HG03565 (cell line): ENCODE measurements around the gene WIPF2.

Source experiments
- ATAC-seq: cut with Tn5 transposase; IDR thresholded peaks from one replicate; pipeline ENCODE4 v1.9.1; 2021; ENCODE audit warnings: mild to moderate bottlenecking, moderate library complexity; ENCODE audit not compliant: unreplicated experiment

Gene WIPF2

GRCh38 chr17:40218740-40219593 lies at the start of gene WIPF2:
TSS of gene WIPF2 (plus strand) at chr17:40219304. CDS start at chr17:40256460, 37,156 bp downstream.
- peak; percentile 77 for ATAC-seq

GRCh38 chr17:40170325-40170724 lies 48.8 kb upstream of the WIPF2 start:
- no peak for ATAC-seq

GRCh38 chr17:40171750-40172149 lies 47.4 kb upstream of the WIPF2 start:
- no peak for ATAC-seq

- no peak for ATAC-seq
Measured at GRCh38 chr17:40173091-40173777, 45.9 kb upstream of the WIPF2 start.

DNA sequence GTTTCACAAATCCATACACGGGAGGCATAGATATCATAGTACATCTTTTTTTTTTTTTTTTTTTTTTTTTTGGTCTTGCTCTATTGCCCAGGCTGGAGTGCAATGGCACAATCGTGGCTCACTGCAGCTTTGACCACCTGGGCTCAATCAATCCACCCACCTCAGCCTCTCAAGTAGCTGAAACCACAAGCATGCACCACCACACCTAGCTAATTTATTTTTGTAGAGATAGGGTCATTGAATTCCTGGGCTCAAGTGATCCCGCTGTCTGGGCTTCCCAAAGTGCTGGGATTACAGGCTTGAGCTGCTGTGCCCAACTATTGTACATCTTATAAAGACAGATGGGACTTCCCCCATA lies 45.3 kb upstream of the WIPF2 start:
- no peak for ATAC-seq

DNA sequence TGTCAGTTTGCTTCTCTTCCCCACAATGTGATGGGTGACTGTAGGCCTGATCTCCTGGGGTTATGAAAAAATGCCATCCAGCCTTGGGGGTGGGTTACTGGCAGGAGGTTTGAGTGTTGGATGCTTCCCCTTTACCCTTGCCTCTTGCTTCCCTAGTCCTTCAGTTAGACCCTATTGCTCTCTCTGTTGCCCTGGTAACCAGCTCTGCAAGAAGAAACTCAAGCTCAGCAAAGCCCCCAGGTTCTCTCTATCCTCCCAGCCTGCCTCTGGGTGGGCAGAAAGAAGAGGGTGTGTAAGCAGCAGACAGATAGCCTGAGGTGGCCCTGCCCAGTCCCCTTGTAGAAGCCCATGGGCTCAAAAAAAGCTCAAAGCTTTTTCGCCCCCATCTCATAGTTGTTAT lies 44.6 kb upstream of the WIPF2 start:
- no peak for ATAC-seq

DNA sequence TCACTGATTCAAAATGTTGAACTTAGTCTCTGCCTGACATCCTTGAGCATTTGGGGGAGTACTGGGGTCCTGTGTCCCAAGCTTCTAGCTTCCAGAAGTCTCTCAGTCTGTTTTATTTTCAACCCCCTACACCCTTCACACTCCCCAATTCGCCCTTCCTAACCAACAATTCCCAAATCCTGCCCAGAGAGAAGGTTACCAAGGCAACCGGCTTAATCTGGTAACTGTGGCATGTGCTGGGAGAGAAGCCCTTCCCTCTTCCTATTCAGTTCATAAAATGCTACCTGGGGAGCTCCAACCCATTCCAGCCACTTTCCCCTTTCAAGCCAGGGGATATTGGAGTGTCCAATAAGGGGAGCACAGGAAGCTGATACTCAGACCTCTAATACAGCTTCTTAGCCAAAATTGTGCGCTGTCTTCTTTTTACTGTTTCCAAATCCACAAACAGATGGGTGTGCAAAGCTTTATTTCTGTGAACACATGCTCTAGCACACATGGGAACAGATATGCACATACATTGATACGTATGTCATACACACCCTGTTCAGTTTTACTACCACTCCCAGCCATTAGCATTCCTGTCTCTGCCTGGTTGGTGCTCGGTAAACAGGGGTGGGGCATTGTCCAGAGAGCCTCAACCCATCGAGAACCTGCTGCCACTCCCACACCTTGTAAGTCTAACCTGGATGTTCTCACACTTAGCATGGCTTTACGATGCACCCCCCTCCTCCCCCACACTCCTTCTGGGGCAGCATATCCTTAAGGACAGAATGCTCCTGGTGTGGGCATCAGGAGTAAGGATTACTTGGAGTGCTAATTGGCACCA lies 43.0 kb upstream of the WIPF2 start:
- ATAC-seq = no peak

- no peak for ATAC-seq
Measured at GRCh38 chr17:40176754-40177110, 42.4 kb upstream of the WIPF2 start.

GRCh38 chr17:40177275-40177874 lies 41.7 kb upstream of the WIPF2 start, which contains the start of gene RAPGEFL1:
TSS of gene RAPGEFL1 (plus strand) at chr17:40177470. CDS start at chr17:40177862, 392 bp downstream.
- no peak for ATAC-seq

DNA sequence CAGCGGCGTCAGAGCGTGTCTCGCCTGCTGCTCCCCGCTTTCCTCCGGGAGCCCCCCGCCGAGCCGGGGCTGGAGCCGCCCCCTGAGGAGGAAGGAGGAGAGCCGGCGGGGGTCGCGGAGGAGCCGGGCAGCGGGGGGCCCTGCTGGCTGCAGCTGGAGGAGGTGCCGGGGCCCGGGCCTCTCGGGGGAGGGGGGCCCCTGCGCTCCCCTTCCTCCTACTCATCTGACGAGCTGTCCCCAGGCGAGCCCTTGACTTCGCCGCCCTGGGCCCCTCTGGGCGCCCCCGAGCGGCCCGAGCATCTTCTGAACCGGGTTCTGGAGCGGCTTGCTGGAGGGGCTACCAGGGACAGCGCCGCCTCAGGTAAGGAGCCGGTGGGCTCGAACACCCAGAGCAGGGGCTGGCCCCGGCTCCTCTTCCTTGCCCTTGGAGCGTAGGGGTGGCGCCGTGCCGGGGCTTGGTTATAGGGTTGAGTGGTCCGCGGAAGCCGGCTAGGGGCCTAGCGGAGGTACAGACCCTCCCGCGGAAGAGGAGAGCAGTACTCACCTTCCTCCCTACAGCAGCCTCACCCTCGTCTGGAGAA lies 41.0 kb upstream of the WIPF2 start:
- no peak for ATAC-seq

DNA sequence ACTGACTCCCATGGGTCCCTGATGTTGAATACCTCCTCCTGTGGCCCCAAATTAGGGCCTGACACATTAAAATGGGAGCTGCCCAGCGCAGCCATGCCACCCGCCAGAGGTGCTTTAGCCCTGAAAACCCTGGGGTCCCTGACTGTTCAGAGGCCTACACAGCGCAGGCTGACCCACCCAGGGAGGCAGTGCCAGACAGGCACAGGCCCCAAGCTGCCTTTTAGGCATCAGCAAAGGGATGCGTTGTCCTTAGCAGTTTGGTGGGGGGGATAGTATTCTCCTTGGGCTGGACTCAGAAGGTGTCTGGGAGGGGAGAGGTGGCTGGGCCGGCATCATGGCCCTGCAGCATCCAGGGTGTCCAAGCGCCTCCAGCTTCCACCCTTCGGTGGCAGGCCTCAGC lies 40.4 kb upstream of the WIPF2 start:
- no peak for ATAC-seq

GRCh38 chr17:40179923-40180659 lies 39.0 kb upstream of the WIPF2 start:
- ATAC-seq = no peak

- no peak for ATAC-seq
Measured at GRCh38 chr17:40180694-40181093, 38.4 kb upstream of the WIPF2 start.

- ATAC-seq = no peak
Measured at GRCh38 chr17:40181205-40181604, 37.9 kb upstream of the WIPF2 start.

DNA sequence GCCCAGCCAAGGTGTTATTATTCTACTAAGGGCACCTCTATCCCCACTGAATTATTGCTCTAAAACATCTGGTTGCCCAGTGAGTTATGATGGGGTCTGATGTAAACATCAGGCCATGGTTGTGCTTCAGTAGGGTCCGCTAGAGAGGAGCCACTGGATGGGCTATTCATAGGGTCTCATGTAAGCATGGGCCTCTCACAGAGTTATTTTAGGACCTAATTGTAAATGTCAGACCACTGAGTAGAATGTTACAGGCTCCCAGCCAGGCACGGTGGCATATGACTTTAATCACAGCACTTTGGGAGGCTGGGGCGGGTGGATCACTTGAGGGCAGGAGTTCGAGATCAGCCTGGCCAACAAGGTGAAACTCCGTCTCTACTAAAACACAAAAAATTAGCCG lies 36.5 kb upstream of the WIPF2 start:
- ATAC-seq = no peak

GRCh38 chr17:40187238-40187637 lies 31.9 kb upstream of the WIPF2 start:
- ATAC-seq = no peak

DNA sequence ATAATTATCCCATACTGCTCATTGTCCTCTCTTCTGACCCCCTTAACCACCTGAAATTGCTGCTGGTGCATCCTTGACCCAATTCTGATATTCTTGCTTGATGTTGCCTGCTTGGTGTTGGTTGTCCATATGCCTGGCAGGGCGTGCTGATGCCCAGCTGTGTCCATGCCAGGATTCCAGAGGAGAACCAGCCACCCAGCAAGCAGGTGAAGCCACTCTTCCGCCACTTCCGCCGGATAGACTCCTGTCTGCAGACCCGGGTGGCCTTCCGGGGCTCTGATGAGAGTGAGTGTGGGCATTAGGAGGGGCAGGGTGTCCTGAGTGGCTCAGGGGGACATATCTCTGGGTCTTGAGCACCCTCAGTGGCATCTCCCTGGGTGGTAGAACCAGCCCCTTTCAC lies 30.4 kb upstream of the WIPF2 start:
- ATAC-seq = no peak

GRCh38 chr17:40190197-40191021 lies 28.7 kb upstream of the WIPF2 start:
- no peak for ATAC-seq
